ENCODE results near the gene KSR1. TPM values are rescaled to one million over a fixed set of nuclear protein-coding genes. Genes with fewer than 3 reads are reported as not detected.
A peak's percentile ranks its signal among the peaks of the same experiment; 100 is the strongest.
"Not testable (repeated sequence)": the region's sequence is repeated elsewhere in the genome, so short reads cannot be mapped to it uniquely, and the experiment has no call there.

Gene KSR1
- total RNA-seq, 1 donor from 2014 or later = 59.6 TPM

- no peak for ATAC-seq
- H3K36me3 ChIP-seq = no peaks in the 10 kb centered on the region
- intact Hi-C loops (cut with DNase I) = no loop called here
- H3K27ac ChIP-seq = no peak overlapping the region
- no peak for DNase-seq
- no peaks in the 10 kb centered on the region for H3K27me3 ChIP-seq (ENCODE audit: low read depth)
- peaks cover 53% of the 10 kb centered on the region for H3K4me1 ChIP-seq
- H3K9me3 ChIP-seq = no peaks in the 10 kb centered on the region
- no peak for TF ChIP-seq CTCF (IDR thresholded peaks at IDR 0.05)
- no peak overlapping the region for H3K4me3 ChIP-seq
Measured at GRCh38 chr17:27498615-27499309, 42.5 kb downstream of the KSR1 start.

- peaks cover 47% of the 10 kb centered on the region for H3K4me1 ChIP-seq
- H3K9me3 ChIP-seq = no peaks in the 10 kb centered on the region
- no peaks in the 10 kb centered on the region for H3K36me3 ChIP-seq
- ATAC-seq (no peak), DNase-seq (no peak)
- H3K4me3 ChIP-seq = no peak overlapping the region
- no peak for TF ChIP-seq CTCF (IDR thresholded peaks at IDR 0.05)
- no peak overlapping the region for H3K27ac ChIP-seq
- intact Hi-C loops (cut with DNase I) = no loop called here
- no peaks in the 10 kb centered on the region for H3K27me3 ChIP-seq (ENCODE audit: low read depth)
Measured at GRCh38 chr17:27499451-27500265, 43.4 kb downstream of the KSR1 start.

GRCh38 chr17:27501338-27501737, 45.1 kb downstream of the KSR1 start:
- intact Hi-C loops (cut with DNase I); H3K36me3 ChIP-seq; DNase-seq; H3K27ac ChIP-seq; ATAC-seq; H3K9me3 ChIP-seq; H3K4me3 ChIP-seq; H3K27me3 ChIP-seq (ENCODE audit: low read depth): not testable (repeated sequence)
- peaks cover 37% of the 10 kb centered on the region for H3K4me1 ChIP-seq

- Histone ChIP-seq H3K27me3 (ENCODE audit: low read depth) (no peaks in the 10 kb centered on the region), H3K4me3 (no peak overlapping the region), H3K4me1 (peaks cover 29% of the 10 kb centered on the region), H3K36me3 (no peaks in the 10 kb centered on the region), H3K9me3 (no peaks in the 10 kb centered on the region), H3K27ac (peak overlapping the region; percentile 3)
- DNase-seq (no peak), ATAC-seq (peak; percentile 38 to 50)
- TF ChIP-seq CTCF (IDR thresholded peaks at IDR 0.05) = no peak
- intact Hi-C loops (cut with DNase I) = no loop called here
Measured at GRCh38 chr17:27502526-27503324, 46.5 kb downstream of the KSR1 start.

- no peak for DNase-seq
- Histone ChIP-seq H3K4me3 (no peak overlapping the region), H3K27ac (no peak overlapping the region), H3K4me1 (peaks cover 27% of the 10 kb centered on the region), H3K27me3 (ENCODE audit: low read depth) (no peaks in the 10 kb centered on the region), H3K9me3 (no peaks in the 10 kb centered on the region), H3K36me3 (no peaks in the 10 kb centered on the region)
- intact Hi-C loops (cut with DNase I) = no loop called here
- no peak for ATAC-seq
- TF ChIP-seq CTCF (IDR thresholded peaks at IDR 0.05) = no peak
Measured at GRCh38 chr17:27503611-27504010, 47.4 kb downstream of the KSR1 start.
